Bronchial epithelial cell (primary cell): ENCODE data around the gene EME1. TPM values are rescaled to one million over a fixed set of nuclear protein-coding genes. Genes with fewer than 3 reads are reported as not detected.

Source experiments
- DNase-seq: peaks from one replicate; pipeline ENCODE4 v3.0.0-alpha.2; 2010; ENCODE audit warnings: low read depth
- FAIRE-seq: peaks from 2 replicates; lab custom pipeline; 2011; peaks lifted over from hg19 to GRCh38; lab: Jason Lieb, UNC
- H3K27me3 ChIP-seq: 2 replicates; pipeline ENCODE4 v1.5.1; 2011; ENCODE audit warnings: low read length; ENCODE audit not compliant: control insufficient read depth, insufficient read depth
- H3K36me3 ChIP-seq: 2 replicates; pipeline ENCODE4 v1.5.1; 2011; ENCODE audit warnings: low read length; ENCODE audit not compliant: control insufficient read depth, insufficient read depth
- H3K4me3 ChIP-seq: 2 replicates; pipeline ENCODE4 v1.5.1; 2011; ENCODE audit warnings: mild to moderate bottlenecking, low read depth, low read length, control low read depth
- CTCF ChIP-seq: IDR thresholded peaks from 2 replicates; pipeline ENCODE4 v1.5.1; 2011; ENCODE audit warnings: mild to moderate bottlenecking, moderate library complexity, low read length, control low read depth, inconsistent platforms; ENCODE audit not compliant: insufficient read depth, severe bottlenecking
- total RNA-seq: library from RNA; depleted of rRNA; stranded (reverse); fragments of >200 nt; gene quantifications from 2 replicates; pipeline ENCODE4 v1.2.1, GENCODE V29; 2014

EME1 gene
- total RNA-seq, 1 donor from 2014 or later, result 0.53 TPM

GRCh38 chr17:50389534-50389933 lies 16.5 kb downstream of the EME1 start:
- no peak for FAIRE-seq
- no peak for DNase-seq
- H3K4me3 ChIP-seq, result no peak overlapping the region
- H3K36me3 ChIP-seq, result peaks cover 52% of the 10 kb centered on the region
- no peak for TF ChIP-seq CTCF
- no peaks in the 10 kb centered on the region for H3K27me3 ChIP-seq

- DNase-seq (no peak), FAIRE-seq (no peak)
- Histone ChIP-seq H3K36me3 (peaks cover 38% of the 10 kb centered on the region), H3K4me3 (no peak overlapping the region), H3K27me3 (no peaks in the 10 kb centered on the region)
- no peak for TF ChIP-seq CTCF
Observed at GRCh38 chr17:50392621-50393020, 19.6 kb downstream of the EME1 start.

- no peak overlapping the region for H3K4me3 ChIP-seq
- FAIRE-seq, result no peak
- no peak for DNase-seq
- TF ChIP-seq CTCF, result no peak
- no peaks in the 10 kb centered on the region for H3K27me3 ChIP-seq
- peaks cover 32% of the 10 kb centered on the region for H3K36me3 ChIP-seq
Observed at GRCh38 chr17:50393700-50394099, 20.7 kb downstream of the EME1 start.

GRCh38 chr17:50394711-50395110 lies 21.7 kb downstream of the EME1 start:
- FAIRE-seq (no peak), DNase-seq (no peak)
- no peak overlapping the region for H3K4me3 ChIP-seq
- no peak for TF ChIP-seq CTCF
- H3K36me3 ChIP-seq, result peaks cover 26% of the 10 kb centered on the region
- no peaks in the 10 kb centered on the region for H3K27me3 ChIP-seq

GRCh38 chr17:50396261-50397110 lies 23.5 kb downstream of the EME1 start:
- peak; percentile 64 for DNase-seq
- no peak for TF ChIP-seq CTCF
- no peaks in the 10 kb centered on the region for H3K27me3 ChIP-seq
- FAIRE-seq, result no peak
- peaks cover 20% of the 10 kb centered on the region for H3K36me3 ChIP-seq
- peak overlapping the region; percentile 96 for H3K4me3 ChIP-seq
